Upper lobe of right lung (tissue), 1 donor: ENCODE results near the gene PPM1F. TPM values are rescaled to one million over a fixed set of nuclear protein-coding genes. Genes with fewer than 3 reads are reported as not detected.

Source experiments
- ATAC-seq: fragments of 200-7000 bp; cut with Tn5 transposase; one replicate; pipeline ENCODE4 v1.9.1; 2020; ENCODE audit warnings: mild to moderate bottlenecking, moderate library complexity
- DNase-seq: peaks from one replicate; pipeline ENCODE4 v3.0.0-alpha.2; 2020
- H3K27ac ChIP-seq: fragments of 200-600 bp; one replicate; pipeline ENCODE4 v1.8.0; 2022
- H3K27me3 ChIP-seq: fragments of 200-600 bp; one replicate; pipeline ENCODE4 v1.8.0; 2022; ENCODE audit warnings: mild to moderate bottlenecking
- H3K36me3 ChIP-seq: fragments of 200-600 bp; one replicate; pipeline ENCODE4 v1.8.0; 2022
- H3K4me1 ChIP-seq: fragments of 200-600 bp; one replicate; pipeline ENCODE4 v1.8.0; 2022
- H3K4me3 ChIP-seq: fragments of 200-600 bp; one replicate; pipeline ENCODE4 v1.8.0; 2022; ENCODE audit warnings: mild to moderate bottlenecking
- H3K9me3 ChIP-seq: fragments of 200-600 bp; one replicate; pipeline ENCODE4 v1.8.0; 2022
- intact Hi-C: fragments of 100-400 bp; cut with DNase I; formaldehyde crosslinking; loops from one replicate; pipeline ENCODE4 v1.11.0; 2022
- total RNA-seq: library from RNA; stranded (reverse); fragmentation: NEBNext Ultra II Directional; extraction: Animal tissue kit (Norgen Biotek cat#: 25700); gene quantifications from one replicate; pipeline ENCODE4 v1.2.1, GENCODE V29; 2021
- TF ChIP-seq, protein P1 (sequence below): fragments of 200-600 bp; IDR thresholded peaks from one replicate; pipeline ENCODE4 v1.8.0; 2022; ENCODE audit warnings: antibody characterized with exemption
- donor health status: DM: no; HTN: yes; CAD: no; lungs with severe emphysema.

Gene PPM1F
- total RNA-seq, 1 donor from 2014 or later: 51.2 TPM

DNA sequence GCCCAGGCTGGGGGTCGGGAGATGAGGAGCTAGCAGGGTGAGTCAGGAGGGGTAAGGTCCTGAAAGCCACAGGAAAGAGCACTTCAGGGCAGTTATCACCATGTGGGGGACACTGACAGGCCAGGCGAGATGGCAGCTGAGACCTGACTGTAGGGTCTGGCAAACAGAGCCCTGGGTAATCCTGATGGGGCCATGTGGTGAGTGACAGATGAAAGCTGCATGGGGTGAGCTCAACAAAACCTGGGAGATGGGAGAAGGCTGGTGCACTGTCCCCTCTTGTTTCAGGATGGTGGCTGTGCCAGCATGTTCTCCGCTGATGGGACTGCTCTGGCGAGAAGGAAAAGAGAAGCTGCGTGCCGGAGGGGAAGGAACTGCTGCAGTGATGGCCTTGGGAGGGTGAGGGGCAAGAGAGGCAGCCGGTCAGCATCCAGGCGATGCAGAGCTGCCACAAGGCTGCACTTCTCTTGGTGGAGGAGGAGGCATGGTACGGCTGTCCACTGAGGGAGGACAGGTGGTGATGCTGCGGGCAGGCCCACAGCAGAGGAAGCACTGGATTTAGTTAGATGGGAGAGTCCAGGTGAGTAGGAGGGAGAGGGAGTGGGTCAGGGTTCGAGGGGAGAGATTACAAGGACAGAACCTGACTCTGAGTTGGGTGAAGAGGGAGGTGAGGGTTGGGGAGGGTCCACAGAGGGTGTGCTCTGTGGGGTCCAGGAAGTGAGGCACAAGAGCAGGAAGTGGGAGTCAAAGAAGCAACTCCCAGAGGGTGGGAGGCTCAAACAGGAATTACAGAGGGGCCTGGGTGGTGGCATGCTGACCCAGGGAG is 26.1 kb upstream of the PPM1F start:
- ATAC-seq (no peak), DNase-seq (peak; percentile 47)
- H3K4me1 ChIP-seq: peaks cover 11% of the 10 kb centered on the region
- no peak overlapping the region for H3K4me3 ChIP-seq
- H3K27me3 ChIP-seq: no peaks in the 10 kb centered on the region
- H3K36me3 ChIP-seq: peaks cover 21% of the 10 kb centered on the region
- intact Hi-C loops: no loop called here
- TF ChIP-seq, protein P1, sequence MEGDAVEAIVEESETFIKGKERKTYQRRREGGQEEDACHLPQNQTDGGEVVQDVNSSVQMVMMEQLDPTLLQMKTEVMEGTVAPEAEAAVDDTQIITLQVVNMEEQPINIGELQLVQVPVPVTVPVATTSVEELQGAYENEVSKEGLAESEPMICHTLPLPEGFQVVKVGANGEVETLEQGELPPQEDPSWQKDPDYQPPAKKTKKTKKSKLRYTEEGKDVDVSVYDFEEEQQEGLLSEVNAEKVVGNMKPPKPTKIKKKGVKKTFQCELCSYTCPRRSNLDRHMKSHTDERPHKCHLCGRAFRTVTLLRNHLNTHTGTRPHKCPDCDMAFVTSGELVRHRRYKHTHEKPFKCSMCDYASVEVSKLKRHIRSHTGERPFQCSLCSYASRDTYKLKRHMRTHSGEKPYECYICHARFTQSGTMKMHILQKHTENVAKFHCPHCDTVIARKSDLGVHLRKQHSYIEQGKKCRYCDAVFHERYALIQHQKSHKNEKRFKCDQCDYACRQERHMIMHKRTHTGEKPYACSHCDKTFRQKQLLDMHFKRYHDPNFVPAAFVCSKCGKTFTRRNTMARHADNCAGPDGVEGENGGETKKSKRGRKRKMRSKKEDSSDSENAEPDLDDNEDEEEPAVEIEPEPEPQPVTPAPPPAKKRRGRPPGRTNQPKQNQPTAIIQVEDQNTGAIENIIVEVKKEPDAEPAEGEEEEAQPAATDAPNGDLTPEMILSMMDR: no peak
- no peak overlapping the region for H3K27ac ChIP-seq
- no peaks in the 10 kb centered on the region for H3K9me3 ChIP-seq

DNA sequence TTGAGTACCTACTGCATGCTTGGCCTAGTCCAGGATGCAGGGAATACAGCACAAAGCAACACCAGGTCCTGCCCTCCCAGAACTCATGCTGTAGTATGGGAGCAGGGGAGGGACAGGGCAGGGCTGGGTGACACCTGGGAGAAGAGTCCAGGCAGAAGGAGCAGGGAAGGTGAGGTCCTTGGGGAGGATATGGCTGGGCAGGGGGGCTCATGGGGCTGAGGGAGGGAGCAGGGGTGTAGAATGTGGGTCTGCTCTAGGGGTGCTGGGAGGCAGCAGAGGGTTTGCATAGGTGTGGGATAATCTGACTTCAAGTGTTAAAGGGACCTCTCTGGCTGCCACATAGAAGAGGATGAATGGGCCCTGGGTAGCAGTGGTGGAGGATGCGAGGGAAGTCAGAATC is 25.2 kb upstream of the PPM1F start:
- H3K9me3 ChIP-seq: no peaks in the 10 kb centered on the region
- no peak for ATAC-seq
- intact Hi-C loops: no loop called here
- H3K27me3 ChIP-seq: no peaks in the 10 kb centered on the region
- H3K36me3 ChIP-seq: peaks cover 31% of the 10 kb centered on the region
- H3K4me1 ChIP-seq: peaks cover 11% of the 10 kb centered on the region
- no peak overlapping the region for H3K27ac ChIP-seq
- peak; percentile 30 for DNase-seq
- H3K4me3 ChIP-seq: no peak overlapping the region
- TF ChIP-seq, protein P1: no peak

GRCh38 chr22:21975854-21976345 is 23.3 kb upstream of the PPM1F start:
- Histone ChIP-seq H3K4me1 (no peaks in the 10 kb centered on the region), H3K36me3 (peaks cover 48% of the 10 kb centered on the region), H3K9me3 (no peaks in the 10 kb centered on the region), H3K4me3 (no peak overlapping the region), H3K27me3 (no peaks in the 10 kb centered on the region), H3K27ac (no peak overlapping the region)
- DNase-seq (no peak), ATAC-seq (no peak)
- intact Hi-C loops: no loop called here
- TF ChIP-seq, protein P1: no peak

GRCh38 chr22:21975273-21975672 is 22.6 kb upstream of the PPM1F start:
- intact Hi-C loops: no loop called here
- Histone ChIP-seq H3K27ac (no peak overlapping the region), H3K4me1 (no peaks in the 10 kb centered on the region), H3K4me3 (no peak overlapping the region), H3K27me3 (no peaks in the 10 kb centered on the region), H3K9me3 (no peaks in the 10 kb centered on the region), H3K36me3 (peaks cover 54% of the 10 kb centered on the region)
- DNase-seq (no peak), ATAC-seq (no peak)
- TF ChIP-seq, protein P1: no peak

GRCh38 chr22:21974058-21974649 is 21.5 kb upstream of the PPM1F start:
- intact Hi-C loops: no loop called here
- DNase-seq: no peak

More at GRCh38 chr22:21974058-21974649, 21.5 kb upstream of the PPM1F start:
- TF ChIP-seq, protein P1: no peak
- Histone ChIP-seq H3K36me3 (peaks cover 65% of the 10 kb centered on the region), H3K9me3 (no peaks in the 10 kb centered on the region), H3K27me3 (no peaks in the 10 kb centered on the region), H3K4me3 (no peak overlapping the region), H3K4me1 (no peaks in the 10 kb centered on the region), H3K27ac (no peak overlapping the region)
- no peak for ATAC-seq
